Middle frontal gyrus (tissue), 1 donor: ENCODE results near the gene ENOX1.
"Not testable (repeated sequence)": the region's sequence is repeated elsewhere in the genome, so short reads cannot be mapped to it uniquely, and the experiment has no call there.

Experiments used
- DNase-seq: peaks from one replicate; pipeline ENCODE4 v3.0.0-alpha.2; 2015; ENCODE audit warnings: low spot score; ENCODE audit errors: extremely low spot score

ENOX1 gene

GRCh38 chr13:43220873-43221595 is 565.7 kb downstream of the ENOX1 start:
- no peak for DNase-seq

- no peak for DNase-seq
Measured at GRCh38 chr13:43214124-43214523, 572.6 kb downstream of the ENOX1 start.

GRCh38 chr13:43206838-43207237 is 579.9 kb downstream of the ENOX1 start:
- no peak for DNase-seq

- DNase-seq, result no peak
Measured at GRCh38 chr13:43205416-43205815, 581.4 kb downstream of the ENOX1 start.

GRCh38 chr13:43204591-43204990 is 582.2 kb downstream of the ENOX1 start:
- no peak for DNase-seq

GRCh38 chr13:43203781-43204180 is 583.0 kb downstream of the ENOX1 start:
- DNase-seq, result no peak

GRCh38 chr13:43200736-43201135 is 586.0 kb downstream of the ENOX1 start:
- DNase-seq, result no peak

GRCh38 chr13:43200307-43200706 is 586.5 kb downstream of the ENOX1 start:
- DNase-seq, result no peak

GRCh38 chr13:43196750-43197370 is 589.9 kb downstream of the ENOX1 start:
- DNase-seq, result no peak

GRCh38 chr13:43196086-43196621 is 590.6 kb downstream of the ENOX1 start:
- no peak for DNase-seq

GRCh38 chr13:43195551-43195950 is 591.2 kb downstream of the ENOX1 start:
- no peak for DNase-seq

GRCh38 chr13:43195112-43195511 is 591.7 kb downstream of the ENOX1 start:
- DNase-seq, result no peak

GRCh38 chr13:43193789-43194420 is 592.9 kb downstream of the ENOX1 start:
- no peak for DNase-seq

GRCh38 chr13:43191546-43191945 is 595.2 kb downstream of the ENOX1 start:
- no peak for DNase-seq

GRCh38 chr13:43185226-43185625 is 601.5 kb downstream of the ENOX1 start:
- DNase-seq, result no peak

GRCh38 chr13:43180837-43181236 is 605.9 kb downstream of the ENOX1 start:
- DNase-seq, result no peak

GRCh38 chr13:43180036-43180660 is 606.6 kb downstream of the ENOX1 start:
- no peak for DNase-seq

- no peak for DNase-seq
Measured at GRCh38 chr13:43171489-43171888, 615.3 kb downstream of the ENOX1 start.

- no peak for DNase-seq
Measured at GRCh38 chr13:43170506-43170905, 616.3 kb downstream of the ENOX1 start.

GRCh38 chr13:43168434-43168833 is 618.3 kb downstream of the ENOX1 start:
- not testable (repeated sequence) for DNase-seq

GRCh38 chr13:43167731-43168130 is 619.0 kb downstream of the ENOX1 start:
- no peak for DNase-seq
